ENCODE results near the gene DAZ4. TPM values are rescaled to one million over a fixed set of nuclear protein-coding genes. Genes with fewer than 3 reads are reported as not detected.
"Not testable (repeated sequence)": the region's sequence is repeated elsewhere in the genome, so short reads cannot be mapped to it uniquely, and the experiment has no call there.

The DAZ4 gene, protein sequence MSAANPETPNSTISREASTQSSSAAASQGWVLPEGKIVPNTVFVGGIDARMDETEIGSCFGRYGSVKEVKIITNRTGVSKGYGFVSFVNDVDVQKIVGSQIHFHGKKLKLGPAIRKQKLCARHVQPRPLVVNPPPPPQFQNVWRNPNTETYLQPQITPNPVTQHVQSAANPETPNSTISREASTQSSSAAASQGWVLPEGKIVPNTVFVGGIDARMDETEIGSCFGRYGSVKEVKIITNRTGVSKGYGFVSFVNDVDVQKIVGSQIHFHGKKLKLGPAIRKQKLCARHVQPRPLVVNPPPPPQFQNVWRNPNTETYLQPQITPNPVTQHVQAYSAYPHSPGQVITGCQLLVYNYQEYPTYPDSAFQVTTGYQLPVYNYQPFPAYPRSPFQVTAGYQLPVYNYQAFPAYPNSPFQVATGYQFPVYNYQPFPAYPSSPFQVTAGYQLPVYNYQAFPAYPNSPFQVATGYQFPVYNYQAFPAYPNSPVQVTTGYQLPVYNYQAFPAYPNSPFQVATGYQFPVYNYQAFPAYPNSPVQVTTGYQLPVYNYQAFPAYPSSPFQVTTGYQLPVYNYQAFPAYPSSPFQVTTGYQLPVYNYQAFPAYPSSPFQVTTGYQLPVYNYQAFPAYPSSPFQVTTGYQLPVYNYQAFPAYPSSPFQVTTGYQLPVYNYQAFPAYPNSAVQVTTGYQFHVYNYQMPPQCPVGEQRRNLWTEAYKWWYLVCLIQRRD
- not detected for total RNA-seq
- not detected for polyA plus RNA-seq

DNA sequence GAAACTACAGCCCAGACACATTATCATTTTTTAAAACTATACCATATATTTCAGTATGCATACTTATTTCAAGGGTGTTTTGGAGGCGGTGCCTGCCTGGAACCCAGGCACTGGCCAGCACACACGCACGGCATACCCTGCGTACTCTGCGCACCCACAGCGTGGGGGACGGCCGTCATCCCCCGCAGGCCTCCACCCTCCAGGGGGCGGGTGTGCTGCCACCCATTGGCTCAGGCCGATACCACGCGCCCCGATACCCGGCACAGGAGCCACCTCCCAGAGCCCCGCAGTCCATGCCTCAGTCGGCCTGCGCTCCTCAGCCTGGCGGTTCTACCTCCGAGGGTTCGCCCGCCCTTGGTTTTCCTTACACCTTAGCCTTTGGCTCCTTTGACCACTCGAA lies at the start of gene DAZ4:
DAZ4 (plus strand) TSS at position 301 of the 400 bp plus-strand sequence. CDS start 208 bp downstream, outside the sequence.
- H3K4me3 Mint-ChIP-seq; H3K9me3 ChIP-seq (ENCODE audit: low read length); POLR2A ChIA-PET; DNase-seq; H3K4me1 Mint-ChIP-seq; H3K27ac Mint-ChIP-seq; H3K36me3 Mint-ChIP-seq; H3K27me3 ChIP-seq (ENCODE audit: insufficient read depth, low read length, poor library complexity, severe bottlenecking); H3K4me3 ChIP-seq (ENCODE audit: low read length); H3K4me1 ChIP-seq (ENCODE audit: insufficient read depth, low read length); CTCF ChIA-PET; H3K27me3 Mint-ChIP-seq; H3K27ac ChIP-seq (ENCODE audit: low read depth, low read length); H3K9me3 Mint-ChIP-seq; H3K36me3 ChIP-seq (ENCODE audit: insufficient read depth, low read length): not testable (repeated sequence)

DNA sequence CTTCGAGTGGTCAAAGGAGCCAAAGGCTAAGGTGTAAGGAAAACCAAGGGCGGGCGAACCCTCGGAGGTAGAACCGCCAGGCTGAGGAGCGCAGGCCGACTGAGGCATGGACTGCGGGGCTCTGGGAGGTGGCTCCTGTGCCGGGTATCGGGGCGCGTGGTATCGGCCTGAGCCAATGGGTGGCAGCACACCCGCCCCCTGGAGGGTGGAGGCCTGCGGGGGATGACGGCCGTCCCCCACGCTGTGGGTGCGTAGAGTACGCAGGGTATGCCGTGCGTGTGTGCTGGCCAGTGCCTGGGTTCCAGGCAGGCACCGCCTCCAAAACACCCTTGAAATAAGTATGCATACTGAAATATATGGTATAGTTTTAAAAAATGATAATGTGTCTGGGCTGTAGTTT lies 20.4 kb upstream of the DAZ4 start, which contains the start of gene DAZ3:
DAZ3 (minus strand) TSS at position 101 of the 400 bp plus-strand sequence. CDS start 208 bp downstream, outside the sequence.
- H3K9me3 Mint-ChIP-seq; H3K27ac ChIP-seq (ENCODE audit: low read depth, low read length); H3K27me3 Mint-ChIP-seq; DNase-seq; H3K9me3 ChIP-seq (ENCODE audit: low read length); H3K27ac Mint-ChIP-seq; H3K4me1 ChIP-seq (ENCODE audit: insufficient read depth, low read length); H3K36me3 ChIP-seq (ENCODE audit: insufficient read depth, low read length); H3K4me3 Mint-ChIP-seq; H3K4me3 ChIP-seq (ENCODE audit: low read length); POLR2A ChIA-PET; H3K4me1 Mint-ChIP-seq; CTCF ChIA-PET; H3K27me3 ChIP-seq (ENCODE audit: insufficient read depth, low read length, poor library complexity, severe bottlenecking); H3K36me3 Mint-ChIP-seq: not testable (repeated sequence)

- H3K27me3 ChIP-seq (ENCODE audit: insufficient read depth, low read length, poor library complexity, severe bottlenecking); H3K4me1 Mint-ChIP-seq; H3K36me3 Mint-ChIP-seq; H3K4me1 ChIP-seq (ENCODE audit: insufficient read depth, low read length); H3K27ac Mint-ChIP-seq; H3K4me3 Mint-ChIP-seq; H3K9me3 Mint-ChIP-seq; DNase-seq; H3K9me3 ChIP-seq (ENCODE audit: low read length); CTCF ChIA-PET; H3K4me3 ChIP-seq (ENCODE audit: low read length); H3K27ac ChIP-seq (ENCODE audit: low read depth, low read length); POLR2A ChIA-PET; H3K27me3 Mint-ChIP-seq; H3K36me3 ChIP-seq (ENCODE audit: insufficient read depth, low read length): not testable (repeated sequence)
Observed at GRCh38 chrY:24821836-24822235, 11.9 kb upstream of the DAZ4 start.

- H3K4me1 Mint-ChIP-seq; H3K36me3 Mint-ChIP-seq; H3K4me1 ChIP-seq (ENCODE audit: insufficient read depth, low read length); H3K4me3 Mint-ChIP-seq; H3K27me3 ChIP-seq (ENCODE audit: insufficient read depth, low read length, poor library complexity, severe bottlenecking); H3K9me3 ChIP-seq (ENCODE audit: low read length); H3K27ac ChIP-seq (ENCODE audit: low read depth, low read length); POLR2A ChIA-PET; H3K4me3 ChIP-seq (ENCODE audit: low read length); H3K27me3 Mint-ChIP-seq; DNase-seq; CTCF ChIA-PET; H3K27ac Mint-ChIP-seq; H3K9me3 Mint-ChIP-seq; H3K36me3 ChIP-seq (ENCODE audit: insufficient read depth, low read length): not testable (repeated sequence)
Observed at GRCh38 chrY:24824184-24824879, 9.4 kb upstream of the DAZ4 start.

DNA sequence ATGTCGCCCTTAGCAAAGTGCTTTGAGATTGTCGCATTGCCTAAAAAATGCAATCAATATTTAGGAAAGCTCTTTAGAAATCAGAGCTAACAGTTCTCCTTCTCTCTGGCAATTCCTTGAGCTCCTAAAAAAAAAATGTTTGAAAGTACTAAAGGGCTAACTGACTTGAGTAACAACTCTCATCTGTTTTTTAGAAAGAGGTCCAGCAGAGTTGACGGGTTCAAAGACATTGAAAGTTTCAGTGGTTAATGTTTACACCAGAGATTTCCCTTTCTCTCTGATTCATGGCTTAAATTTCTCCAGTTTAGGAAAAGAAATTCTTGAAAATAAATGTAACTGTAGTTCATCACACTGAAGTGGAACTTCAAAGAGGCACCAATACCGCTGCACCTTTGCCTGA lies 8.7 kb upstream of the DAZ4 start:
- CTCF ChIA-PET; H3K4me1 ChIP-seq (ENCODE audit: insufficient read depth, low read length); H3K27me3 ChIP-seq (ENCODE audit: insufficient read depth, low read length, poor library complexity, severe bottlenecking); H3K27ac Mint-ChIP-seq; H3K27ac ChIP-seq (ENCODE audit: low read depth, low read length); H3K36me3 ChIP-seq (ENCODE audit: insufficient read depth, low read length); H3K4me1 Mint-ChIP-seq; H3K9me3 ChIP-seq (ENCODE audit: low read length); H3K9me3 Mint-ChIP-seq; H3K36me3 Mint-ChIP-seq; H3K4me3 Mint-ChIP-seq; DNase-seq; POLR2A ChIA-PET; H3K4me3 ChIP-seq (ENCODE audit: low read length); H3K27me3 Mint-ChIP-seq: not testable (repeated sequence)

Other genes with a start within 250 kb of the DAZ4 start
- gene BPY2B, start 215.9 kb upstream of the DAZ4 start, total RNA-seq, result not detected
- not detected for gene BPY2B, start 215.9 kb upstream of the DAZ4 start, polyA plus RNA-seq
- gene DAZ3, start 20.5 kb upstream of the DAZ4 start, total RNA-seq, result not detected
- gene DAZ3, start 20.5 kb upstream of the DAZ4 start, polyA plus RNA-seq, result not detected
- gene BPY2C, start 218.2 kb downstream of the DAZ4 start, total RNA-seq, result not detected
- gene BPY2C, start 218.2 kb downstream of the DAZ4 start, polyA plus RNA-seq, result not detected